ENCODE measurements around the gene GPD1L.

Gene GPD1L

GRCh38 chr3:32123620-32124019, 17.2 kb downstream of the GPD1L start:
- TF ChIP-seq, protein P1, sequence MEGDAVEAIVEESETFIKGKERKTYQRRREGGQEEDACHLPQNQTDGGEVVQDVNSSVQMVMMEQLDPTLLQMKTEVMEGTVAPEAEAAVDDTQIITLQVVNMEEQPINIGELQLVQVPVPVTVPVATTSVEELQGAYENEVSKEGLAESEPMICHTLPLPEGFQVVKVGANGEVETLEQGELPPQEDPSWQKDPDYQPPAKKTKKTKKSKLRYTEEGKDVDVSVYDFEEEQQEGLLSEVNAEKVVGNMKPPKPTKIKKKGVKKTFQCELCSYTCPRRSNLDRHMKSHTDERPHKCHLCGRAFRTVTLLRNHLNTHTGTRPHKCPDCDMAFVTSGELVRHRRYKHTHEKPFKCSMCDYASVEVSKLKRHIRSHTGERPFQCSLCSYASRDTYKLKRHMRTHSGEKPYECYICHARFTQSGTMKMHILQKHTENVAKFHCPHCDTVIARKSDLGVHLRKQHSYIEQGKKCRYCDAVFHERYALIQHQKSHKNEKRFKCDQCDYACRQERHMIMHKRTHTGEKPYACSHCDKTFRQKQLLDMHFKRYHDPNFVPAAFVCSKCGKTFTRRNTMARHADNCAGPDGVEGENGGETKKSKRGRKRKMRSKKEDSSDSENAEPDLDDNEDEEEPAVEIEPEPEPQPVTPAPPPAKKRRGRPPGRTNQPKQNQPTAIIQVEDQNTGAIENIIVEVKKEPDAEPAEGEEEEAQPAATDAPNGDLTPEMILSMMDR (IDR thresholded peaks at IDR 0.05; ENCODE audit: control insufficient read depth, insufficient read depth, low read depth, low read length, missing control alignments) = no peak
- H3K4me3 ChIP-seq (ENCODE audit: control insufficient read depth, low read depth, low read length) = no peak overlapping the region
- DNase-seq (ENCODE audit: low read depth) = no peak

- TF ChIP-seq, protein P1 (IDR thresholded peaks at IDR 0.05; ENCODE audit: control insufficient read depth, insufficient read depth, low read depth, low read length, missing control alignments) = no peak
- no peak overlapping the region for H3K4me3 ChIP-seq (ENCODE audit: control insufficient read depth, low read depth, low read length)
- no peak for DNase-seq (ENCODE audit: low read depth)
Measured at GRCh38 chr3:32125012-32125411, 18.6 kb downstream of the GPD1L start.

DNA sequence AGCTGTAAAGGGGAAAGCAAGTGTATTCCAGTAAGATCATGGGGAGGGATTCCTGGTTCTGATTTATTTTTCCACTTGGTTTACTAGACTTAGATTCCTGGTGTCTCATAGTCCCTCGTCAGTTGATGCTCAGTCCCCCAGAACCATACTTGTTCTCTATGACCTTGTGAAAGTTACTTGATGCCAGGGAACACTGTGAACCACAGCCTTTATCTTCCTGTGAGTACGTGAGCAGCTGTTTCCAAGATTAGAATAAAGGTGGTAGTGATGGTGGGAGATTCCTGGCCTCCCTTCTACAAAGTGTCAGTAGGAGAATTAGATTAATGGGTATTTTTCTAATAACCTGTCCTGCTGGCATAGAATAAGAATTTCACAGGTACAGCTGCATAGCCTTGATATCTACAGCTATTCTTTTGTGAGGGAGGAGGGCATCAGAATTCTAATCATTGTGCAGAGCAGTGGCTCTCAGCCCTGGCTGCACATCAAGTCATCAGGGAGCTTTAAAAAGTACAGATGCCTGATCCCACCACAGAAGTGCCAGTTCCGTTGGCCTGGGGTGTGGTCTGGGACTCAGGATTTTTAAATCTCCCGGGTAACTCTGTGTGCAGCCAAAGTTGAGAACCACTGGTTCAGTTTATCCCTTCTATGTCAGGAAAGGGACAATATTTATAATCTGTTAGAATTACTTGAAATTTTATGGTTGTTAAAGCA, 20.0 kb downstream of the GPD1L start:
- no peak overlapping the region for H3K4me3 ChIP-seq (ENCODE audit: control insufficient read depth, low read depth, low read length)
- TF ChIP-seq, protein P1 (IDR thresholded peaks at IDR 0.05; ENCODE audit: control insufficient read depth, insufficient read depth, low read depth, low read length, missing control alignments) = no peak
- no peak for DNase-seq (ENCODE audit: low read depth)

DNA sequence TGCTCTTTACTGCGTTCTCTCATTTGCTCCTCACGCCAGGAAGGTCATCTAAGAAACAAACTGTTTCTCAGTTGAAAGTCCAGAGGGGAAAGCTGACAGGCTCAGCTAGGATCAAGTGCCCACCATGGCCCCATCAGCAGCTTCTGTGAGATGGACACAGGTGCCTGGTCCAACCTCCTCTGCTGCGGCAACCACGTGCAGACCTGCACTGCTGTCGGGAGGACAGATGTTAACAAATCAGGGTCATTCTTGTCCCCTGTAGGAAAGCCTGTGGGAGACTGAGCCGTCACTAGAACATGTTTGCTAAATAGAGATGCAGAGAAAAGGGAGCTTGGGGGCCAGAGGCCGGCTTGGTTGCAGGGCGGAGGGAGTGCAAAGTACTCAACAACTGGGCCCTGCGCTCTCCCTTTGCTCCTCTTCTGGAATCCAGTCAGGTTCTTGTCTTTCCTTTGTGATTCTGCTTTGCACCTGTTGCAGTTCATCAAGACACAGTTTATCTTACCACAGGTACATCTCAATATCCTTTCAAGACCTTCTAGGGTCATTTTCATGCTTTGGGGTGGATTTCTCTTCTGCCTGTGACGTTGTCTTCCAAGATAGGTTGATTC, 20.9 kb downstream of the GPD1L start:
- H3K4me3 ChIP-seq (ENCODE audit: control insufficient read depth, low read depth, low read length) = no peak overlapping the region
- TF ChIP-seq, protein P1 (IDR thresholded peaks at IDR 0.05; ENCODE audit: control insufficient read depth, insufficient read depth, low read depth, low read length, missing control alignments) = no peak
- DNase-seq (ENCODE audit: low read depth) = no peak

DNA sequence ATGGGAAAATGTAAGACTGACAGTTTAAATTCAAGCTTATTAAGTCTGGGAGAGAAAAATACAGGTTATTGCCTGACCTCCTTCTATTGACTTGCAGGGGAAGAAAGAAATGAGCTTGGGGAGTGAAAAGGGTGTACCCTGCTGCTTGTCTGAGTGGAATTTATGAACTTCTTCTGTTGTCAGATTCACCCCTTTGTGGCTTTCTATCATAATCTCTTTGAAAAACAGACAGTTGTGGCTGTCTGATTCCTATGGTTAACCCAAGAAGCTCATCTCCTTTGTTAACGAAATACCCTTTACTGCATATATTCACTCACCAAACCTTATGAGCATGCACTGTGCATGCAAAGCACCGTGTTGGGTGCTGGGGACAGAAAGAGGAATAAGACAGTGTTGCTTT, 22.5 kb downstream of the GPD1L start:
- TF ChIP-seq, protein P1 (IDR thresholded peaks at IDR 0.05; ENCODE audit: control insufficient read depth, insufficient read depth, low read depth, low read length, missing control alignments) = no peak
- H3K4me3 ChIP-seq (ENCODE audit: control insufficient read depth, low read depth, low read length) = no peak overlapping the region
- no peak for DNase-seq (ENCODE audit: low read depth)

- TF ChIP-seq, protein P1 (IDR thresholded peaks at IDR 0.05; ENCODE audit: control insufficient read depth, insufficient read depth, low read depth, low read length, missing control alignments) = no peak
- DNase-seq (ENCODE audit: low read depth) = no peak
- H3K4me3 ChIP-seq (ENCODE audit: control insufficient read depth, low read depth, low read length) = no peak overlapping the region
Measured at GRCh38 chr3:32129832-32130231, 23.4 kb downstream of the GPD1L start.

Measured in AG09309 (cell line).